Esophagus squamous epithelium (tissue), 5 donors: Measurements from ENCODE around the gene KCNMB2. TPM values are rescaled to one million over a fixed set of nuclear protein-coding genes. Genes with fewer than 3 reads are reported as not detected.

Experiments used
- DNase-seq: peaks from one replicate; lab custom pipeline; 2025; lab: John Stamatoyannopoulos, UW
- H3K27ac ChIP-seq, 4 donors: fragments of 200-600 bp; sonication (generic); one replicate each; pipeline ENCODE4 v1.5.1; 2016 to 2019; ENCODE audit warnings: mild to moderate bottlenecking in 1 of 4
- H3K27me3 ChIP-seq, 4 donors: fragments of 200-600 bp; sonication (generic); 1 replicate in 3 of 4; 2 replicates in 1 of 4; pipeline versions ENCODE4 v1.5.1 to v1.6.0; 2017 to 2021; ENCODE audit warnings: antibody characterized with exemption in 1 of 4
- H3K36me3 ChIP-seq, 3 donors: fragments of 200-600 bp; sonication (generic); one replicate each; pipeline ENCODE4 v1.5.1; 2016 to 2019
- H3K4me1 ChIP-seq, 3 donors: fragments of 200-600 bp; sonication (generic); one replicate each; pipeline ENCODE4 v1.5.1; 2017 to 2019
- H3K4me3 ChIP-seq, 4 donors: fragments of 200-600 bp; sonication (generic); 1 replicate in 3 of 4; 2 replicates in 1 of 4; pipeline ENCODE4 v1.5.1; 2016 to 2019; ENCODE audit warnings: mild to moderate bottlenecking in 2 of 4, moderate library complexity in 1 of 4
- H3K9me3 ChIP-seq, 3 donors: fragments of 200-600 bp; sonication (generic); one replicate each; pipeline ENCODE4 v1.5.1; 2016 to 2019
- POLR2A ChIP-seq, 4 donors: fragments of 450-650 bp; IDR thresholded peaks; one replicate each; pipeline ENCODE4 v1.6.1; 2017; ENCODE audit warnings: antibody characterized with exemption in 4 of 4, mild to moderate bottlenecking in 4 of 4, moderate library complexity in 3 of 4
- WGBS, 2 donors: methylation state at CpG; one replicate each; pipeline ENCODE4 v1.1.5; 2018; 5-methylcytosine and 5-hydroxymethylcytosine counted together
- intact Hi-C: fragments of 100-400 bp; cut with DNase I; formaldehyde crosslinking; loops from one replicate; pipeline ENCODE4 v1.15.0; 2022
- total RNA-seq, 4 donors: library from RNA; depleted of rRNA; stranded (reverse); fragments of >200 nt; gene quantifications; one replicate each; pipeline ENCODE4 v1.1.0, GENCODE V29; 2016
- TF ChIP-seq, protein P1 (sequence below), 6 experiments: fragments of 450-650 bp in 4 of 6; fragments of 200-600 bp in 2 of 6; sonication (generic) in 2 of 6; IDR thresholded peaks; one replicate each; pipeline ENCODE4 v1.5.1; 2016 to 2019; ENCODE audit warnings: antibody characterized with exemption in 6 of 6, mild to moderate bottlenecking in 4 of 6, moderate library complexity in 4 of 6
- donor health status: DM: yes; HTN: yes; CAD: no.

Gene KCNMB2
- total RNA-seq, 4 donors from 2014 or later: 0.19 TPM; not detected in 3

DNA sequence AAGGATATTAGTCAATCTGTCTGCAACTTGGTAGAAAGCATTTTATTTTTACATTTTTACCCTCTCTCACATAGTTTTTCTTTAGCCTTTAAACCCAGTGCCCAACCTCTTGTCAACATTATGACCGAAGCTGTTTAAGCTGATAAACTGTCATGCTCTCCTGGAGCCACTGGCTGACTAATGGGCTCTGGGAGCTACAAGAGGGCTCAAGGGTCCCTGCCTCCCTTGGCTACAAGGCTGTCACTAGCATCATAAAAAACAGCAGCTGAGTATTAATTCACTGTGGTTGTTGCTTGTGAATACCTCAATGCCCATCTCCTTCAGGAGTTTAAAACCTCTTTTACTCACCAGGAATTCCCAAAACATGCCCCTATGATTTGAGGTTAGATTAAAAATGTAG, 297.5 kb downstream of the KCNMB2 start:
- WGBS, 2 donors: 70 to 88% methylated on average over 1 of the region's 1 CpG
- Histone ChIP-seq H3K36me3 (no peaks in the 10 kb centered on the region), H3K4me3 (no peak overlapping the region), H3K27ac (no peak overlapping the region), H3K4me1 (no peaks in the 10 kb centered on the region), H3K27me3 (no peaks in the 10 kb centered on the region), H3K9me3 (no peaks in the 10 kb centered on the region)
- intact Hi-C loops: no loop called here
- TF ChIP-seq POLR2A (IDR thresholded peaks at IDR 0.05): no peak
- TF ChIP-seq, protein P1, sequence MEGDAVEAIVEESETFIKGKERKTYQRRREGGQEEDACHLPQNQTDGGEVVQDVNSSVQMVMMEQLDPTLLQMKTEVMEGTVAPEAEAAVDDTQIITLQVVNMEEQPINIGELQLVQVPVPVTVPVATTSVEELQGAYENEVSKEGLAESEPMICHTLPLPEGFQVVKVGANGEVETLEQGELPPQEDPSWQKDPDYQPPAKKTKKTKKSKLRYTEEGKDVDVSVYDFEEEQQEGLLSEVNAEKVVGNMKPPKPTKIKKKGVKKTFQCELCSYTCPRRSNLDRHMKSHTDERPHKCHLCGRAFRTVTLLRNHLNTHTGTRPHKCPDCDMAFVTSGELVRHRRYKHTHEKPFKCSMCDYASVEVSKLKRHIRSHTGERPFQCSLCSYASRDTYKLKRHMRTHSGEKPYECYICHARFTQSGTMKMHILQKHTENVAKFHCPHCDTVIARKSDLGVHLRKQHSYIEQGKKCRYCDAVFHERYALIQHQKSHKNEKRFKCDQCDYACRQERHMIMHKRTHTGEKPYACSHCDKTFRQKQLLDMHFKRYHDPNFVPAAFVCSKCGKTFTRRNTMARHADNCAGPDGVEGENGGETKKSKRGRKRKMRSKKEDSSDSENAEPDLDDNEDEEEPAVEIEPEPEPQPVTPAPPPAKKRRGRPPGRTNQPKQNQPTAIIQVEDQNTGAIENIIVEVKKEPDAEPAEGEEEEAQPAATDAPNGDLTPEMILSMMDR (IDR thresholded peaks at IDR 0.05): no peak
- DNase-seq: no peak

GRCh38 chr3:178835033-178835432, 298.8 kb downstream of the KCNMB2 start:
- no peak for DNase-seq
- H3K36me3 ChIP-seq: no peaks in the 10 kb centered on the region
- intact Hi-C loops: no loop called here
- WGBS, 2 donors: 70 to 71% methylated on average over 3 of the region's 3 CpGs
- no peaks in the 10 kb centered on the region for H3K27me3 ChIP-seq
- TF ChIP-seq POLR2A (IDR thresholded peaks at IDR 0.05): no peak
- no peaks in the 10 kb centered on the region for H3K4me1 ChIP-seq
- no peak overlapping the region for H3K4me3 ChIP-seq
- H3K27ac ChIP-seq: no peak overlapping the region
- H3K9me3 ChIP-seq: peaks cover 0 to under 1% (median 0%) of the 10 kb centered on the region in 3 donors

DNA sequence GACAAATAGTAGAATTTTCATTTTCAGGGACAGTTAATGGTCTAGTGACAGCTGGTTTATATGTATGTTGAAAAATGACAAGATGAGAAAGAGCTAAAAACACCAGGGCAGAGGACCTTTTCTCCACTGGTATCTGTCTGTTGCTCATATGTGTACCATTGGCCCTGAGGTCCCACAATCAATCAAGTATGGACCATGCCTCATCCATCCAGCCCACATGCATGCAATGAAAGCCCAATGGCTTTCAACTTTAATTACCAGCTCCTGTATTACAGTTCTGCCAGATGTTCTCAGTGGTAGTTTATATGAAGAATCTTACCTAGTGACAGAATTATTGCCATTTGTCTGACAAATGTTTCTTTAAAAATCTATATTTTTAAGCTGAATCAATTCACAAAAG, 301.3 kb downstream of the KCNMB2 start:
- Histone ChIP-seq H3K36me3 (no peaks in the 10 kb centered on the region), H3K27ac (no peak overlapping the region), H3K4me3 (no peak overlapping the region), H3K4me1 (no peaks in the 10 kb centered on the region), H3K27me3 (no peaks in the 10 kb centered on the region), H3K9me3 (peaks cover 0 to 4% (median 0%) of the 10 kb centered on the region in 3 donors)
- TF ChIP-seq, protein P1 (IDR thresholded peaks at IDR 0.05): no peak
- TF ChIP-seq POLR2A (IDR thresholded peaks at IDR 0.05): no peak
- intact Hi-C loops: no loop called here
- no peak for DNase-seq

GRCh38 chr3:178840586-178840985, 304.4 kb downstream of the KCNMB2 start:
- no peak for TF ChIP-seq POLR2A (IDR thresholded peaks at IDR 0.05)
- TF ChIP-seq, protein P1 (IDR thresholded peaks at IDR 0.05): no peak
- intact Hi-C loops: no loop called here
- no peak overlapping the region for H3K27ac ChIP-seq

GRCh38 chr3:178841011-178841410, 304.8 kb downstream of the KCNMB2 start:
- Histone ChIP-seq H3K9me3 (peaks cover 0 to 4% (median 0%) of the 10 kb centered on the region in 3 donors), H3K36me3 (no peaks in the 10 kb centered on the region), H3K4me3 (no peak overlapping the region), H3K27ac (no peak overlapping the region), H3K4me1 (no peaks in the 10 kb centered on the region), H3K27me3 (no peaks in the 10 kb centered on the region)
- DNase-seq: no peak
- TF ChIP-seq POLR2A (IDR thresholded peaks at IDR 0.05): no peak
- TF ChIP-seq, protein P1 (IDR thresholded peaks at IDR 0.05): no peak
- intact Hi-C loops: no loop called here

More at GRCh38 chr3:178840586-178840985, 304.4 kb downstream of the KCNMB2 start:
- Histone ChIP-seq H3K4me3 (no peak overlapping the region), H3K27me3 (no peaks in the 10 kb centered on the region), H3K9me3 (peaks cover 0 to 4% (median 0%) of the 10 kb centered on the region in 3 donors), H3K4me1 (no peaks in the 10 kb centered on the region), H3K36me3 (no peaks in the 10 kb centered on the region)
- DNase-seq: no peak

- no peaks in the 10 kb centered on the region for H3K4me1 ChIP-seq
- H3K27ac ChIP-seq: no peak overlapping the region
- no peaks in the 10 kb centered on the region for H3K36me3 ChIP-seq
- intact Hi-C loops: no loop called here
- peaks cover 0 to 4% (median 0%) of the 10 kb centered on the region in 3 donors for H3K9me3 ChIP-seq
- DNase-seq: no peak
- no peaks in the 10 kb centered on the region for H3K27me3 ChIP-seq
- no peak for TF ChIP-seq POLR2A (IDR thresholded peaks at IDR 0.05)
- TF ChIP-seq, protein P1 (IDR thresholded peaks at IDR 0.05): no peak
- no peak overlapping the region for H3K4me3 ChIP-seq
- WGBS, 2 donors: 76 to 83% methylated on average over 2 of the region's 2 CpGs
These were observed 308.7 kb downstream of the KCNMB2 start for GRCh38 chr3:178844916-178845315.
